AG09309 (cell line): ENCODE data around the gene SETDB2.
"Not testable (repeated sequence)": the region's sequence is repeated elsewhere in the genome, so short reads cannot be mapped to it uniquely, and the experiment has no call there.

ENCODE experiments used
- DNase-seq: peaks from one replicate; pipeline ENCODE4 v3.0.0-alpha.2; 2010; ENCODE audit warnings: low read depth
- H3K4me3 ChIP-seq: 2 replicates; pipeline ENCODE4 v1.5.1; 2011; ENCODE audit warnings: mild to moderate bottlenecking, low read depth, low read length, moderate library complexity; ENCODE audit not compliant: control insufficient read depth
- TF ChIP-seq, protein P1 (sequence below): IDR thresholded peaks from 2 replicates; pipeline ENCODE4 v1.5.1; 2011; ENCODE audit warnings: mild to moderate bottlenecking, low read depth, low read length, inconsistent platforms; ENCODE audit not compliant: insufficient read depth, control insufficient read depth; ENCODE audit errors: missing control alignments

The SETDB2 gene

DNA sequence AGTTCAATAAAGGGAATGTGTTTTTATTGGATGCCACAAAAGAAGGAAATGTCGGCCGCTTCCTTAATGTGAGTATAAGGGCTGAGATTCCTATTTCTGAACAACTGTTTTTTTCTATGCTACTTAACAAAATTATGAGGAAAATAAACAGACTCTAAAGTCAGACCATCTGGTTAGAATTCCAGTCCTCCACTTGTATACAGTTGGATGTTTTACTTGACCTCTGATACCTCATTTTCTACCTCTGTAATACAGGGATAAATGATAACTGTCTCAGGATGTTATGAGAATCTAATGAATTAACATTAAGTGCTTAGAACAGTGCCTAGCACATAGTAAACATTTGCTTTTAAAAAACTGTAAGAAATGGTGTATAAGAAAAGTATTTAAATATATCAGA is 44.5 kb downstream of the SETDB2 start:
- TF ChIP-seq, protein P1, sequence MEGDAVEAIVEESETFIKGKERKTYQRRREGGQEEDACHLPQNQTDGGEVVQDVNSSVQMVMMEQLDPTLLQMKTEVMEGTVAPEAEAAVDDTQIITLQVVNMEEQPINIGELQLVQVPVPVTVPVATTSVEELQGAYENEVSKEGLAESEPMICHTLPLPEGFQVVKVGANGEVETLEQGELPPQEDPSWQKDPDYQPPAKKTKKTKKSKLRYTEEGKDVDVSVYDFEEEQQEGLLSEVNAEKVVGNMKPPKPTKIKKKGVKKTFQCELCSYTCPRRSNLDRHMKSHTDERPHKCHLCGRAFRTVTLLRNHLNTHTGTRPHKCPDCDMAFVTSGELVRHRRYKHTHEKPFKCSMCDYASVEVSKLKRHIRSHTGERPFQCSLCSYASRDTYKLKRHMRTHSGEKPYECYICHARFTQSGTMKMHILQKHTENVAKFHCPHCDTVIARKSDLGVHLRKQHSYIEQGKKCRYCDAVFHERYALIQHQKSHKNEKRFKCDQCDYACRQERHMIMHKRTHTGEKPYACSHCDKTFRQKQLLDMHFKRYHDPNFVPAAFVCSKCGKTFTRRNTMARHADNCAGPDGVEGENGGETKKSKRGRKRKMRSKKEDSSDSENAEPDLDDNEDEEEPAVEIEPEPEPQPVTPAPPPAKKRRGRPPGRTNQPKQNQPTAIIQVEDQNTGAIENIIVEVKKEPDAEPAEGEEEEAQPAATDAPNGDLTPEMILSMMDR = no peak

DNA sequence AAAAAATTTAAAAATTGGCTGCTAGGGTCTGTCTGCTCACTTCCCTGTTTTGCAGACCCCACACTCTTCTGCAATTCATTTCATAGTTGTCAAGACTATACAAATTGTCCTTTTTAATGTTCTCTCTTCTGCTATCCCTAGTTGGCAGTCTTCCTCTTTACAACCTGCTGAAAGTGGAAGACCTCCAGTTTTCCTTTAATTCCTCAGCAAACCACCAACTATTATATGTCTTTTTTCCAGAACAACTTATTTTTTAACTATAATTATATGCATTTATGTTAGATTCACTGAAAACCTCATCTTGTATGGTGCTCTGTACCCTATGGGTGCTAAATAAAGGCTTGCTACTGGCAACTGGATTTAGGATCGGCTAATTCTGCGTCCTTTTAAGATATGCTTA is 50.6 kb downstream of the SETDB2 start:
- no peak for DNase-seq
- peak overlapping the region; percentile 59 for H3K4me3 ChIP-seq
- TF ChIP-seq, protein P1 = no peak

More for the DNA sequence above, 44.5 kb downstream of the SETDB2 start:
- H3K4me3 ChIP-seq = no peak overlapping the region
- DNase-seq = no peak

DNA sequence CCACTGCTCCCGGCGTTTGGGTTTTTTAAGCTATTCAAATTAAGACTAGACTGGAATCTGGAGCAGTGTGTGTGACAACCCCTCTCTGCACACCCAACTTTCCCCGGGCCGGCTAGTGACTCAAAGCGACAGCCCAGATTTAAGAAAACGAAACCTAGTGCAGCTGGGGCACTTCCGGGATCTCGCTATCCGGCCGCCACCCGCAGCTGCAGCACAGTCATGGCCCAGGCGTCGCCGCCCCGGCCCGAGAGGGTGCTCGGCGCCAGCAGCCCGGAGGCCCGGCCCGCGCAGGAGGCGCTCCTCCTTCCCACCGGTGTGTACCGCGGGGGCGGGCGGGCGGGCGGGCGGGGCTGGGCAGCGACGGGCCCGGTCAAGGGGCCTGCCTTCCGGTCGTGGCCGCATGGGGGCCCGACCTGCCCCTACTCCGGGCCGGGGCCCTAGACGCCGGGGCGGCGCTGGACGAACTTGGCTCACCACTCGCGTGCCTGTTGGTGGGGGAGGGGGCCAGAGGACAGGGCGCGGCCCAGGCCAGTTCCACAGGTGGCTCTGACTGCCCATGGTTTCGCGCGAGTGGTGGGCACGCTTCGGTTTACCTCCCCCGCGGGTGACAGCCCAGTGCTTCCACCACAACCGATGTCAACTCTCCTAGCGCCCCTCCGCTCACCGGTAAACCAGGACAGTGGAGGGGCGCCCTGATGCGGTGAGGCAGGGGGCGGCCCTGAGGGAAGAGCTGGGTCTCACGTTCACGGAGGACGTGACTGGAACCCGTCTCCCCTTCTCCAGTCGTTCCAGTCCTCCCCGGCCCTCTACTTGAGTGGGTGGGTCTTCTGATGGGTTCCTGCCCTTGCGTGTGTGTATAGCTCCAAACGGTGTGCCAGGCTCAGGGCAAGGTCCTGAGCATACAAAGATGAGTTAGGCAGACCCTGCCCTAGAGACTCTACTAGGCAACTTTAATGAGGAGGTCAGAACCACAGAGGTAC is 52.0 kb downstream of the SETDB2 start, which contains the start of gene PHF11:
Gene PHF11 (plus strand): TSS at position 171 of the 980 bp plus-strand sequence. CDS start 49 bp downstream, at position 220.
- DNase-seq = no peak
- peak within 1 kb of the TSS; percentile 59 for H3K4me3 ChIP-seq
- TF ChIP-seq, protein P1 = peak; percentile 11

DNA sequence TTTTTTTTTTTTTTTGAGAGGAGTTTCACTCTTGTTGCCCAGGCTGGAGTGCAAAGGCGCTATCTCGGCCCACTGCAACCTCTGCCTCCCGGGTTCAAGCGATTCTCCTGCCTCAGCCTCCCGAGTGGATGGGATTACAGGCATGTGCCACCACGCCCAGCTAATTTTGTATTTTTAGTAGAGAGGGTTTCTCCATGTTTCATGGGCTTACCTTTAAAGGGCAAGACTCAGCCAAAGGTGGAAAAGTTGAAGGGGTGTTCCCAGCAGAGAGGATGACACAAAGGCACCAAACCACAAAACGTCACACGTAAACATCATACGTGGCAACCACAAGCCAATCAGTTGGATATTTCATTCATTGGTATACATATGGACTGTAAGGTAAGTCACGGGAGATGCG is 52.8 kb downstream of the SETDB2 start:
- DNase-seq, H3K4me3 ChIP-seq: not testable (repeated sequence)

DNA sequence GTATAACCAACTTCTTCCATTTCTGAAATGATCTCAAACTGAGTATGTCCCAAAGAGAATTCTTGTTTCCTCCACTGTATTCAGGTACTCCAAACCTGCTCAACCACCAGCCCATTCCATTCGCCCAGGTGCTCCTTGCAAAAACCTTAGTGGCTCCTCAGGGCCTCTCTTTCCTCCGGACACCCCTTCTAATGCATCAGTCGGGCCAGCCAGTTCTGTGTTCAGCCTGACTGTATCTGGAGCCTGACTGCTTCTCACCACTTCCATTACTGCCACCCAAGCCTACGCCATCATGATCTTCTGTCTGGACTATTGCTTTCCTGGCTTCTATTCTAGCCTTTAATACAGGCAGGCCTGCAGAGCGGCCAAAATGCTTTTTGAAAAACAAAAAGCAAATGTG is 53.2 kb downstream of the SETDB2 start:
- DNase-seq = no peak
- no peak overlapping the region for H3K4me3 ChIP-seq
- TF ChIP-seq, protein P1 = no peak

DNA sequence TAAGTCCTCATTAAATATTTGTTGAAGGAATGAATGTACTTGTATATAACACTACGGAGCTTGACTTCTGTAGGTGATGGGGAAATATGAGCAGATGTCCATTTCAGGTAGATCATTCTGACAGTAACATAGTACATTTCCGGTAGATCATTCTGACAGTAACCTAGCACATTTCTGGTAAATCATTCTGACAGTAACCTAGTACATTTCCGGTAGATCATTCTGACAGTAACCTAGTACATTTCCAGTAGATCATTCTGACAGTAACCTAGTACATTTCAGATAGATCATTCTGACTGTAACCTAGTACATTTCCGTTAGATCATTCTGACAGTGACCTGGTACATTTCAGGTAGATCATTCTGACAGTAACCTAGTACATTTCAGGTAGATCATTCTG is 54.1 kb downstream of the SETDB2 start:
- TF ChIP-seq, protein P1 = no peak
- H3K4me3 ChIP-seq = no peak overlapping the region
- no peak for DNase-seq
